ENCODE data around the gene APOC3.

Gene APOC3

GRCh38 chr11:116879800-116880625 lies 50.3 kb downstream of the APOC3 start:
- no peak overlapping the region for H4K91ac ChIP-seq (ENCODE audit: low read length)
- H3K36me3 ChIP-seq (ENCODE audit: control insufficient read depth in 1 of 2, insufficient read depth in 2 of 2, low read depth in 1 of 2, low read length in 2 of 2), result peaks cover 6 to 21% of the 10 kb centered on the region in 2 experiments
- H3K14ac ChIP-seq (ENCODE audit: low read length in 2 of 2), result no peak overlapping the region
- H3K23ac ChIP-seq (ENCODE audit: low read length in 2 of 2), result no peak overlapping the region
- no peak overlapping the region for H3K27ac ChIP-seq (ENCODE audit: low read length, poor library complexity, severe bottlenecking)
- no peak overlapping the region for H2BK5ac ChIP-seq (ENCODE audit: low read depth, low read length, poor library complexity, severe bottlenecking)
- no peaks in the 10 kb centered on the region for H3K27me3 ChIP-seq (ENCODE audit: control insufficient read depth in 1 of 2, insufficient read depth in 1 of 2, low read length in 2 of 2)
- H3K4me3 ChIP-seq (ENCODE audit: insufficient read depth in 1 of 2, low read depth in 1 of 2, low read length in 2 of 2), result no peak overlapping the region
- H2AK5ac ChIP-seq (ENCODE audit: low read length, severe bottlenecking), result no peak overlapping the region
- no peak overlapping the region for H2BK15ac ChIP-seq (ENCODE audit: low read depth, poor library complexity, severe bottlenecking)
- no peak overlapping the region for H4K8ac ChIP-seq (ENCODE audit: low read length)
- no peak overlapping the region for H2AFZ ChIP-seq (ENCODE audit: low read depth, low read length)
- H3K18ac ChIP-seq (ENCODE audit: low read depth in 1 of 2, low read length in 2 of 2), result no peak overlapping the region
- no peak overlapping the region for H2BK120ac ChIP-seq (ENCODE audit: low read depth, low read length)
- H3K4ac ChIP-seq (ENCODE audit: low read depth in 1 of 2, low read length in 2 of 2), result no peak overlapping the region
- H3K79me1 ChIP-seq (replicated peaks; ENCODE audit: low read length, poor library complexity, severe bottlenecking), result peaks cover 6% of the 10 kb centered on the region
- no peaks in the 10 kb centered on the region for H3K9me3 ChIP-seq (ENCODE audit: control insufficient read depth, low read length)
- H2BK12ac ChIP-seq (ENCODE audit: low read length in 2 of 2), result no peak overlapping the region
- H3K4me2 ChIP-seq (ENCODE audit: low read length, poor library complexity, severe bottlenecking), result no peak overlapping the region
- peaks cover 3% of the 10 kb centered on the region for H3K4me1 ChIP-seq (ENCODE audit: control insufficient read depth, insufficient read depth, low read depth, low read length)
- WGBS, result 21% methylated on average over 2 of the region's 5 CpGs
- peak overlapping the region; percentile 42 for H3K9ac ChIP-seq (ENCODE audit: low read length)
- peak; percentile 79 for DNase-seq

GRCh38 chr11:116881143-116881542 lies 51.4 kb downstream of the APOC3 start:
- H2BK15ac ChIP-seq (ENCODE audit: low read depth, poor library complexity, severe bottlenecking), result no peak overlapping the region
- peak overlapping the region in 1 of 2 experiments; percentile 63 for H2BK12ac ChIP-seq (ENCODE audit: low read length in 2 of 2)
- H3K27me3 ChIP-seq (ENCODE audit: control insufficient read depth in 1 of 2, insufficient read depth in 1 of 2, low read length in 2 of 2), result no peaks in the 10 kb centered on the region
- WGBS, result 95% methylated on average over 5 of the region's 6 CpGs
- H3K79me1 ChIP-seq (replicated peaks; ENCODE audit: low read length, poor library complexity, severe bottlenecking), result peaks cover 6% of the 10 kb centered on the region
- H3K27ac ChIP-seq (ENCODE audit: low read length, poor library complexity, severe bottlenecking), result no peak overlapping the region
- no peak overlapping the region for H4K8ac ChIP-seq (ENCODE audit: low read length)
- no peak overlapping the region for H3K23ac ChIP-seq (ENCODE audit: low read length in 2 of 2)
- peaks cover 3% of the 10 kb centered on the region for H3K4me1 ChIP-seq (ENCODE audit: control insufficient read depth, insufficient read depth, low read depth, low read length)
- H2AK5ac ChIP-seq (ENCODE audit: low read length, severe bottlenecking), result peak overlapping the region; percentile 5
- DNase-seq, result no peak
- H2AFZ ChIP-seq (ENCODE audit: low read depth, low read length), result no peak overlapping the region
- no peak overlapping the region for H2BK5ac ChIP-seq (ENCODE audit: low read depth, low read length, poor library complexity, severe bottlenecking)
- peak overlapping the region in 1 of 2 experiments; percentile 65 for H3K14ac ChIP-seq (ENCODE audit: low read length in 2 of 2)
- H3K36me3 ChIP-seq (ENCODE audit: control insufficient read depth in 1 of 2, insufficient read depth in 2 of 2, low read depth in 1 of 2, low read length in 2 of 2), result peaks cover 3 to 10% of the 10 kb centered on the region in 2 experiments
- no peak overlapping the region for H2BK120ac ChIP-seq (ENCODE audit: low read depth, low read length)
- no peak overlapping the region for H3K9ac ChIP-seq (ENCODE audit: low read length)
- no peak overlapping the region for H3K4me2 ChIP-seq (ENCODE audit: low read length, poor library complexity, severe bottlenecking)
- H3K9me3 ChIP-seq (ENCODE audit: control insufficient read depth, low read length), result no peaks in the 10 kb centered on the region
- no peak overlapping the region for H4K91ac ChIP-seq (ENCODE audit: low read length)
- H3K18ac ChIP-seq (ENCODE audit: low read depth in 1 of 2, low read length in 2 of 2), result peak overlapping the region in 1 of 2 experiments; percentile 0
- no peak overlapping the region for H3K4me3 ChIP-seq (ENCODE audit: insufficient read depth in 1 of 2, low read depth in 1 of 2, low read length in 2 of 2)
- no peak overlapping the region for H3K4ac ChIP-seq (ENCODE audit: low read depth in 1 of 2, low read length in 2 of 2)

- no peak overlapping the region for H3K9ac ChIP-seq (ENCODE audit: low read length)
- H2BK15ac ChIP-seq (ENCODE audit: low read depth, poor library complexity, severe bottlenecking), result no peak overlapping the region
- no peak overlapping the region for H3K4me3 ChIP-seq (ENCODE audit: insufficient read depth in 1 of 2, low read depth in 1 of 2, low read length in 2 of 2)
- no peak overlapping the region for H3K4me2 ChIP-seq (ENCODE audit: low read length, poor library complexity, severe bottlenecking)
- no peak overlapping the region for H3K4ac ChIP-seq (ENCODE audit: low read depth in 1 of 2, low read length in 2 of 2)
- no peak overlapping the region for H2BK5ac ChIP-seq (ENCODE audit: low read depth, low read length, poor library complexity, severe bottlenecking)
- no peak overlapping the region for H3K18ac ChIP-seq (ENCODE audit: low read depth in 1 of 2, low read length in 2 of 2)
- DNase-seq, result peak; percentile 64
- H2AK5ac ChIP-seq (ENCODE audit: low read length, severe bottlenecking), result no peak overlapping the region
- no peaks in the 10 kb centered on the region for H3K27me3 ChIP-seq (ENCODE audit: control insufficient read depth in 1 of 2, insufficient read depth in 1 of 2, low read length in 2 of 2)
- no peak overlapping the region for H3K23ac ChIP-seq (ENCODE audit: low read length in 2 of 2)
- peaks cover 5% of the 10 kb centered on the region for H3K4me1 ChIP-seq (ENCODE audit: control insufficient read depth, insufficient read depth, low read depth, low read length)
- H3K27ac ChIP-seq (ENCODE audit: low read length, poor library complexity, severe bottlenecking), result no peak overlapping the region
- no peak overlapping the region for H2AFZ ChIP-seq (ENCODE audit: low read depth, low read length)
- no peak overlapping the region for H4K91ac ChIP-seq (ENCODE audit: low read length)
- no peak overlapping the region for H4K8ac ChIP-seq (ENCODE audit: low read length)
- H3K9me3 ChIP-seq (ENCODE audit: control insufficient read depth, low read length), result no peaks in the 10 kb centered on the region
- H3K79me1 ChIP-seq (replicated peaks; ENCODE audit: low read length, poor library complexity, severe bottlenecking), result peaks cover 3% of the 10 kb centered on the region
- peaks cover 3% of the 10 kb centered on the region in 2 experiments for H3K36me3 ChIP-seq (ENCODE audit: control insufficient read depth in 1 of 2, insufficient read depth in 2 of 2, low read depth in 1 of 2, low read length in 2 of 2)
- peak overlapping the region in 1 of 2 experiments; percentile 28 for H3K14ac ChIP-seq (ENCODE audit: low read length in 2 of 2)
- H2BK120ac ChIP-seq (ENCODE audit: low read depth, low read length), result no peak overlapping the region
- H2BK12ac ChIP-seq (ENCODE audit: low read length in 2 of 2), result no peak overlapping the region
Measured at GRCh38 chr11:116882386-116882785, 52.7 kb downstream of the APOC3 start.
